ENCODE results near the gene MAP7D2. TPM values are rescaled to one million over a fixed set of nuclear protein-coding genes. Genes with fewer than 3 reads are reported as not detected.

The MAP7D2 gene
- total RNA-seq, 1 experiment from 2014 or later: 4.0 TPM

- Mint-ChIP-seq H3K36me3 (ENCODE audit: insufficient read depth, unreplicated experiment) (peaks cover 5% of the 10 kb centered on the region), H3K4me3 (ENCODE audit: low read depth, unreplicated experiment) (no peak overlapping the region), H3K4me1 (ENCODE audit: low read depth, unreplicated experiment) (peaks cover 16% of the 10 kb centered on the region), H3K9me3 (ENCODE audit: low read depth, unreplicated experiment) (no peaks in the 10 kb centered on the region), H3K27ac (ENCODE audit: unreplicated experiment) (peak overlapping the region; percentile 86), H3K27me3 (ENCODE audit: unreplicated experiment) (no peaks in the 10 kb centered on the region)
- no peak for TF ChIP-seq CTCF (IDR thresholded peaks at IDR 0.05; ENCODE audit: unreplicated experiment)
- intact Hi-C loops (cut with micrococcal nuclease; ENCODE audit: unreplicated experiment): no loop called here
- CTCF ChIA-PET: interaction anchor here (0.9 kb wide), 1 partner anchor 38 kb away, joined by 3 read pairs; no protein-coding TSS in a partner anchor
- peak; percentile 69 for DNase-seq
- BruUV-seq (replicated peaks): no TSS peak
These were observed 87.0 kb downstream of the MAP7D2 start for GRCh38 chrX:20029728-20030127.

GRCh38 chrX:20028588-20028987 lies 88.1 kb downstream of the MAP7D2 start:
- H3K36me3 Mint-ChIP-seq (ENCODE audit: insufficient read depth, unreplicated experiment): peaks cover 5% of the 10 kb centered on the region
- no peak overlapping the region for H3K4me3 Mint-ChIP-seq (ENCODE audit: low read depth, unreplicated experiment)
- no peaks in the 10 kb centered on the region for H3K27me3 Mint-ChIP-seq (ENCODE audit: unreplicated experiment)
- no peak overlapping the region for H3K27ac Mint-ChIP-seq (ENCODE audit: unreplicated experiment)
- CTCF ChIA-PET: no interaction called here
- DNase-seq: no peak
- intact Hi-C loops (cut with micrococcal nuclease; ENCODE audit: unreplicated experiment): no loop called here
- no peaks in the 10 kb centered on the region for H3K9me3 Mint-ChIP-seq (ENCODE audit: low read depth, unreplicated experiment)
- no peak for TF ChIP-seq CTCF (IDR thresholded peaks at IDR 0.05; ENCODE audit: unreplicated experiment)
- H3K4me1 Mint-ChIP-seq (ENCODE audit: low read depth, unreplicated experiment): peaks cover 16% of the 10 kb centered on the region
- BruUV-seq (replicated peaks): no TSS peak

- Mint-ChIP-seq H3K4me1 (ENCODE audit: low read depth, unreplicated experiment) (peaks cover 8% of the 10 kb centered on the region), H3K9me3 (ENCODE audit: low read depth, unreplicated experiment) (no peaks in the 10 kb centered on the region), H3K4me3 (ENCODE audit: low read depth, unreplicated experiment) (no peak overlapping the region), H3K36me3 (ENCODE audit: insufficient read depth, unreplicated experiment) (peaks cover 5% of the 10 kb centered on the region), H3K27me3 (ENCODE audit: unreplicated experiment) (no peaks in the 10 kb centered on the region), H3K27ac (ENCODE audit: unreplicated experiment) (no peak overlapping the region)
- intact Hi-C loops (cut with micrococcal nuclease; ENCODE audit: unreplicated experiment): no loop called here
- no TSS peak for BruUV-seq (replicated peaks)
- TF ChIP-seq CTCF (IDR thresholded peaks at IDR 0.05; ENCODE audit: unreplicated experiment): no peak
- DNase-seq: no peak
- CTCF ChIA-PET: interaction anchor here (0.5 to 0.6 kb wide), 3 partner anchors 8 to 104 kb away, joined by 4 to 6 read pairs (median 5); no protein-coding TSS in a partner anchor
These were observed 90.4 kb downstream of the MAP7D2 start for GRCh38 chrX:20026278-20026677.

GRCh38 chrX:20019672-20020365 lies 96.9 kb downstream of the MAP7D2 start:
- Mint-ChIP-seq H3K27me3 (ENCODE audit: unreplicated experiment) (no peaks in the 10 kb centered on the region), H3K36me3 (ENCODE audit: insufficient read depth, unreplicated experiment) (no peaks in the 10 kb centered on the region), H3K27ac (ENCODE audit: unreplicated experiment) (no peak overlapping the region), H3K4me3 (ENCODE audit: low read depth, unreplicated experiment) (no peak overlapping the region), H3K9me3 (ENCODE audit: low read depth, unreplicated experiment) (peaks cover 8% of the 10 kb centered on the region), H3K4me1 (ENCODE audit: low read depth, unreplicated experiment) (no peaks in the 10 kb centered on the region)
- CTCF ChIA-PET: no interaction called here
- TF ChIP-seq CTCF (IDR thresholded peaks at IDR 0.05; ENCODE audit: unreplicated experiment): no peak
- DNase-seq: no peak
- intact Hi-C loops (cut with micrococcal nuclease; ENCODE audit: unreplicated experiment): no loop called here
- no TSS peak for BruUV-seq (replicated peaks)

Measured in Calu3 (cell line).